RKO (cell line): ENCODE measurements around the gene CHAD.
"Not testable (repeated sequence)": the region's sequence is repeated elsewhere in the genome, so short reads cannot be mapped to it uniquely, and the experiment has no call there.

Experiments used
- DNase-seq: peaks from one replicate; pipeline ENCODE4 v3.0.0-alpha.2; 2016; ENCODE audit warnings: low spot score

CHAD gene

GRCh38 chr17:50457621-50458020 is 11.1 kb downstream of the CHAD start:
- DNase-seq, result no peak

GRCh38 chr17:50453901-50454300 is 14.8 kb downstream of the CHAD start:
- no peak for DNase-seq

GRCh38 chr17:50452630-50453300 is 15.9 kb downstream of the CHAD start:
- DNase-seq, result no peak

GRCh38 chr17:50451943-50452629 is 16.6 kb downstream of the CHAD start:
- no peak for DNase-seq

- no peak for DNase-seq
Measured at GRCh38 chr17:50448643-50449042, 20.0 kb downstream of the CHAD start.

GRCh38 chr17:50447870-50448595 is 20.6 kb downstream of the CHAD start:
- no peak for DNase-seq

GRCh38 chr17:50445730-50446325 is 22.9 kb downstream of the CHAD start:
- DNase-seq, result no peak

GRCh38 chr17:50444841-50445715 is 23.6 kb downstream of the CHAD start:
- no peak for DNase-seq

GRCh38 chr17:50443505-50443974 is 25.1 kb downstream of the CHAD start:
- no peak for DNase-seq

- DNase-seq, result no peak
Measured at GRCh38 chr17:50440838-50441829, 27.5 kb downstream of the CHAD start.

GRCh38 chr17:50440172-50440837 is 28.4 kb downstream of the CHAD start:
- DNase-seq, result no peak

GRCh38 chr17:50439008-50439407 is 29.7 kb downstream of the CHAD start:
- DNase-seq, result no peak

GRCh38 chr17:50437409-50437808 is 31.3 kb downstream of the CHAD start:
- DNase-seq, result no peak

GRCh38 chr17:50432125-50432762 is 36.4 kb downstream of the CHAD start:
- no peak for DNase-seq

- DNase-seq, result no peak
Measured at GRCh38 chr17:50430821-50431618, 37.7 kb downstream of the CHAD start.

GRCh38 chr17:50429793-50430192 is 38.9 kb downstream of the CHAD start:
- DNase-seq, result no peak

GRCh38 chr17:50428831-50429424 is 39.8 kb downstream of the CHAD start:
- DNase-seq, result no peak

GRCh38 chr17:50428126-50428525 is 40.6 kb downstream of the CHAD start:
- DNase-seq, result not testable (repeated sequence)
